Measurements from ENCODE around the gene LRRFIP2.

Gene LRRFIP2

GRCh38 chr3:37093481-37093880 lies 80.9 kb downstream of the LRRFIP2 start:
- H3K4me1 ChIP-seq (ENCODE audit: control insufficient read depth in 2 of 2, insufficient read depth in 1 of 2, low read depth in 1 of 2, low read length in 2 of 2) = peaks cover 0 to 12% of the 10 kb centered on the region in 2 donors
- H3K23ac ChIP-seq (ENCODE audit: low read depth, low read length, poor library complexity) = no peak overlapping the region
- H3K9me3 ChIP-seq (replicated peaks in 1 of 2; ENCODE audit: control insufficient read depth in 2 of 2, insufficient read depth in 1 of 2, low read depth in 1 of 2, low read length in 2 of 2) = no peaks in the 10 kb centered on the region
- H3K36me3 ChIP-seq (replicated peaks in 1 of 2; ENCODE audit: control insufficient read depth in 2 of 2, insufficient read depth in 2 of 2, low read length in 2 of 2) = peaks cover 2 to 26% of the 10 kb centered on the region in 2 donors
- no CpG with 5 or more reads among the region's 2 CpGs for WGBS, 2 donors (ENCODE audit: extremely low coverage in 2 of 2, insufficient read length in 2 of 2, insufficient replicate concordance in 1 of 2)
- H3K27me3 ChIP-seq (ENCODE audit: control insufficient read depth in 3 of 3, insufficient read depth in 3 of 3, low read depth in 1 of 3, low read length in 3 of 3) = no peaks in the 10 kb centered on the region
- no peak overlapping the region for H3K9ac ChIP-seq (ENCODE audit: low read depth, low read length, poor library complexity)
- H3K14ac ChIP-seq (ENCODE audit: low read length) = no peak overlapping the region
- H2BK120ac ChIP-seq (ENCODE audit: low read depth, low read length) = no peak overlapping the region
- H3K4ac ChIP-seq (ENCODE audit: low read length) = no peak overlapping the region
- H3K4me3 ChIP-seq (ENCODE audit: low read length in 2 of 2) = no peak overlapping the region
- no peak overlapping the region for H3K18ac ChIP-seq (ENCODE audit: low read length)
- H2BK12ac ChIP-seq (ENCODE audit: low read length) = no peak overlapping the region
- no peak overlapping the region for H4K8ac ChIP-seq (ENCODE audit: low read depth, low read length)
- H2AFZ ChIP-seq (ENCODE audit: low read length) = no peak overlapping the region
- no peak overlapping the region for H3K27ac ChIP-seq (replicated peaks; ENCODE audit: low read length)
- no peak overlapping the region for H2BK5ac ChIP-seq (ENCODE audit: low read length)
- H3K4me2 ChIP-seq (ENCODE audit: insufficient read depth, low read length, poor library complexity, severe bottlenecking) = no peak overlapping the region
- H3K79me1 ChIP-seq (ENCODE audit: low read depth, low read length) = no peaks in the 10 kb centered on the region
- DNase-seq (ENCODE audit: low spot score) = no peak
- H2BK15ac ChIP-seq (ENCODE audit: low read length) = no peak overlapping the region
- H4K91ac ChIP-seq (ENCODE audit: low read depth, low read length, poor library complexity) = no peak overlapping the region
- H2AK5ac ChIP-seq (ENCODE audit: low read depth, low read length) = no peak overlapping the region

- DNase-seq (ENCODE audit: low spot score) = no peak
- Histone ChIP-seq H2AFZ (ENCODE audit: low read length) (no peak overlapping the region), H3K27me3 (ENCODE audit: control insufficient read depth in 3 of 3, insufficient read depth in 3 of 3, low read depth in 1 of 3, low read length in 3 of 3) (no peaks in the 10 kb centered on the region), H3K18ac (ENCODE audit: low read length) (no peak overlapping the region), H2BK15ac (ENCODE audit: low read length) (no peak overlapping the region), H3K9ac (ENCODE audit: low read depth, low read length, poor library complexity) (no peak overlapping the region), H3K9me3 (replicated peaks in 1 of 2; ENCODE audit: control insufficient read depth in 2 of 2, insufficient read depth in 1 of 2, low read depth in 1 of 2, low read length in 2 of 2) (no peaks in the 10 kb centered on the region), H3K4me1 (ENCODE audit: control insufficient read depth in 2 of 2, insufficient read depth in 1 of 2, low read depth in 1 of 2, low read length in 2 of 2) (peaks cover 0 to 12% of the 10 kb centered on the region in 2 donors), H3K79me1 (ENCODE audit: low read depth, low read length) (no peaks in the 10 kb centered on the region), H2BK5ac (ENCODE audit: low read length) (no peak overlapping the region), H2AK5ac (ENCODE audit: low read depth, low read length) (no peak overlapping the region), H3K36me3 (replicated peaks in 1 of 2; ENCODE audit: control insufficient read depth in 2 of 2, insufficient read depth in 2 of 2, low read length in 2 of 2) (peaks cover 2 to 31% of the 10 kb centered on the region in 2 donors), H3K4me2 (ENCODE audit: insufficient read depth, low read length, poor library complexity, severe bottlenecking) (no peak overlapping the region), H3K23ac (ENCODE audit: low read depth, low read length, poor library complexity) (no peak overlapping the region), H4K8ac (ENCODE audit: low read depth, low read length) (no peak overlapping the region), H4K91ac (ENCODE audit: low read depth, low read length, poor library complexity) (no peak overlapping the region), H2BK120ac (ENCODE audit: low read depth, low read length) (no peak overlapping the region), H2BK12ac (ENCODE audit: low read length) (no peak overlapping the region), H3K14ac (ENCODE audit: low read length) (no peak overlapping the region), H3K27ac (replicated peaks; ENCODE audit: low read length) (no peak overlapping the region), H3K4ac (ENCODE audit: low read length) (no peak overlapping the region), H3K4me3 (ENCODE audit: low read length in 2 of 2) (no peak overlapping the region)
- no CpG with 5 or more reads among the region's 3 CpGs for WGBS, 2 donors (ENCODE audit: extremely low coverage in 2 of 2, insufficient read length in 2 of 2, insufficient replicate concordance in 1 of 2)
These were observed 81.9 kb downstream of the LRRFIP2 start for GRCh38 chr3:37092484-37092883.

DNA sequence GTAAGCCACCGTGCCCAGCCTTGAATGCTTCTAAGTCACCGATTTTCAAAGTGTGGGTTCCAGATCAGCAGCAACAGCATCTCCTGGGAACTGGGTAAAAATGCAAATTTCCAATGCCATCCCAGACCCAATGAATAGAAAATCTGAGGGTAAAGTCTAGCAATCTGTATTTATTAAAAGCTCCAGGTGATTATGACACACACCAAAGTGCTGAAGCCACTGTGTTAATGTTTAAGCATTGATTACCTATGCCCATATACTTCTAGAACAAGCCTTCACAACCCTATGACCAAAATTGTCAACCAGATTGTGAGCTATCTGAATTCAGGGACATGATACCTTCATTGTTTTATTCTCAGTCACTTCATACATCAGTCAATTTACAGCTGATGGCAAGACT lies 86.5 kb downstream of the LRRFIP2 start:
- no peak overlapping the region for H3K23ac ChIP-seq (ENCODE audit: low read depth, low read length, poor library complexity)
- DNase-seq (ENCODE audit: low spot score) = no peak
- WGBS, 2 donors (ENCODE audit: extremely low coverage in 2 of 2, insufficient read length in 2 of 2, insufficient replicate concordance in 1 of 2) = no CpG with 5 or more reads among the region's 2 CpGs
- no peak overlapping the region for H2AFZ ChIP-seq (ENCODE audit: low read length)
- H3K79me1 ChIP-seq (ENCODE audit: low read depth, low read length) = no peaks in the 10 kb centered on the region
- H3K27ac ChIP-seq (replicated peaks; ENCODE audit: low read length) = no peak overlapping the region
- no peak overlapping the region for H4K91ac ChIP-seq (ENCODE audit: low read depth, low read length, poor library complexity)
- no peak overlapping the region for H2AK5ac ChIP-seq (ENCODE audit: low read depth, low read length)
- H2BK15ac ChIP-seq (ENCODE audit: low read length) = no peak overlapping the region
- no peak overlapping the region for H3K4ac ChIP-seq (ENCODE audit: low read length)
- no peak overlapping the region for H2BK5ac ChIP-seq (ENCODE audit: low read length)
- no peak overlapping the region for H2BK120ac ChIP-seq (ENCODE audit: low read depth, low read length)
- H2BK12ac ChIP-seq (ENCODE audit: low read length) = no peak overlapping the region
- H3K9me3 ChIP-seq (replicated peaks in 1 of 2; ENCODE audit: control insufficient read depth in 2 of 2, insufficient read depth in 1 of 2, low read depth in 1 of 2, low read length in 2 of 2) = no peaks in the 10 kb centered on the region
- H3K4me3 ChIP-seq (ENCODE audit: low read length in 2 of 2) = no peak overlapping the region
- no peaks in the 10 kb centered on the region for H3K4me1 ChIP-seq (ENCODE audit: control insufficient read depth in 2 of 2, insufficient read depth in 1 of 2, low read depth in 1 of 2, low read length in 2 of 2)
- H3K18ac ChIP-seq (ENCODE audit: low read length) = no peak overlapping the region
- no peak overlapping the region for H3K9ac ChIP-seq (ENCODE audit: low read depth, low read length, poor library complexity)
- H3K14ac ChIP-seq (ENCODE audit: low read length) = no peak overlapping the region
- peaks cover 2 to 39% of the 10 kb centered on the region in 2 donors for H3K36me3 ChIP-seq (replicated peaks in 1 of 2; ENCODE audit: control insufficient read depth in 2 of 2, insufficient read depth in 2 of 2, low read length in 2 of 2)
- no peak overlapping the region for H3K4me2 ChIP-seq (ENCODE audit: insufficient read depth, low read length, poor library complexity, severe bottlenecking)
- H3K27me3 ChIP-seq (ENCODE audit: control insufficient read depth in 3 of 3, insufficient read depth in 3 of 3, low read depth in 1 of 3, low read length in 3 of 3) = no peaks in the 10 kb centered on the region
- H4K8ac ChIP-seq (ENCODE audit: low read depth, low read length) = no peak overlapping the region

DNA sequence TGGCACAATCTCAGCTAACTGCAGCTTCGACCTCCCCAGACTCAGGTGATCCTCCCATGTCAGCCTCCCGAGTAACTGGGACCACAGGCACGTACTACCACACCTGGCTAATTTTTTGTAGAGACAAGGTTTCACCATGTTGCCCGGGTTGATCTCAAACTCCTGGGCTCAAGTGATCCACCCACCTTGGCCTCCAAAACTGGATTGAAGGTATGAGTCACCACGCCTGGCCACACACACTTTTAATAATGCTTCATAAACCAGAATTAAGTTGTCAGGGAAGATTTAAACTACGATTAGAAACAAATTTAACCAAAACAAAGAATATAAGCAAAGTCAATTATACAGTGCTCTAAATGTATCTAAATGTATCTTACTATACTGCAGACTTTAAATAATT lies 87.5 kb downstream of the LRRFIP2 start:
- Histone ChIP-seq H3K4me3 (ENCODE audit: low read length in 2 of 2) (no peak overlapping the region), H2BK12ac (ENCODE audit: low read length) (no peak overlapping the region), H3K14ac (ENCODE audit: low read length) (no peak overlapping the region), H2AFZ (ENCODE audit: low read length) (no peak overlapping the region), H2BK120ac (ENCODE audit: low read depth, low read length) (no peak overlapping the region), H3K23ac (ENCODE audit: low read depth, low read length, poor library complexity) (no peak overlapping the region), H3K4me1 (ENCODE audit: control insufficient read depth in 2 of 2, insufficient read depth in 1 of 2, low read depth in 1 of 2, low read length in 2 of 2) (no peaks in the 10 kb centered on the region), H2AK5ac (ENCODE audit: low read depth, low read length) (no peak overlapping the region), H3K27ac (replicated peaks; ENCODE audit: low read length) (no peak overlapping the region), H3K27me3 (ENCODE audit: control insufficient read depth in 3 of 3, insufficient read depth in 3 of 3, low read depth in 1 of 3, low read length in 3 of 3) (no peaks in the 10 kb centered on the region), H2BK15ac (ENCODE audit: low read length) (no peak overlapping the region), H2BK5ac (ENCODE audit: low read length) (no peak overlapping the region), H4K8ac (ENCODE audit: low read depth, low read length) (no peak overlapping the region), H3K9me3 (replicated peaks in 1 of 2; ENCODE audit: control insufficient read depth in 2 of 2, insufficient read depth in 1 of 2, low read depth in 1 of 2, low read length in 2 of 2) (no peaks in the 10 kb centered on the region), H3K9ac (ENCODE audit: low read depth, low read length, poor library complexity) (no peak overlapping the region), H3K36me3 (replicated peaks in 1 of 2; ENCODE audit: control insufficient read depth in 2 of 2, insufficient read depth in 2 of 2, low read length in 2 of 2) (peaks cover 2 to 48% of the 10 kb centered on the region in 2 donors), H3K79me1 (ENCODE audit: low read depth, low read length) (no peaks in the 10 kb centered on the region), H4K91ac (ENCODE audit: low read depth, low read length, poor library complexity) (no peak overlapping the region), H3K4ac (ENCODE audit: low read length) (no peak overlapping the region), H3K18ac (ENCODE audit: low read length) (no peak overlapping the region), H3K4me2 (ENCODE audit: insufficient read depth, low read length, poor library complexity, severe bottlenecking) (no peak overlapping the region)
- DNase-seq (ENCODE audit: low spot score) = no peak
- WGBS, 2 donors (ENCODE audit: extremely low coverage in 2 of 2, insufficient read length in 2 of 2, insufficient replicate concordance in 1 of 2) = no CpG with 5 or more reads among the region's 6 CpGs
